ENCODE results near the gene XRCC2.

The XRCC2 gene

DNA sequence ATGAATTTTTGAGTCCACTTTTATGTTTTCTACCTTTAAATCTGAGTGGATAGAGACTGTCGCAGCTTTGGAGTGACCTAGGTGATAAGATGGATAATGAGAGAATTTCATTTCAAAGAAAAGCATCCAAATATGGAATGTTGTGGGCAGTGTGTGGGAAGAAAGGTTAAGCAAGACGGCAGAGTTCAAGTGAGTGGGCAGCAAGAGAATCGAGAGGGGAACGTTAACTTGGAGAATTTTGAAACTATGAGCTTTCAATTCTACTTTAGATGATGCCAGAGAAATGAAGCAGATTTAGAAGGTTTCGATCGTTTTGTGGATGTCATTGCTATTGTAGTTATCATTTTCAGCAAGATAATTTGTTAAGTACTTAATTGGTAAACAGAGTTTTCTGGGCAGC lies 73.0 kb downstream of the XRCC2 start:
- TF ChIP-seq, protein P1, sequence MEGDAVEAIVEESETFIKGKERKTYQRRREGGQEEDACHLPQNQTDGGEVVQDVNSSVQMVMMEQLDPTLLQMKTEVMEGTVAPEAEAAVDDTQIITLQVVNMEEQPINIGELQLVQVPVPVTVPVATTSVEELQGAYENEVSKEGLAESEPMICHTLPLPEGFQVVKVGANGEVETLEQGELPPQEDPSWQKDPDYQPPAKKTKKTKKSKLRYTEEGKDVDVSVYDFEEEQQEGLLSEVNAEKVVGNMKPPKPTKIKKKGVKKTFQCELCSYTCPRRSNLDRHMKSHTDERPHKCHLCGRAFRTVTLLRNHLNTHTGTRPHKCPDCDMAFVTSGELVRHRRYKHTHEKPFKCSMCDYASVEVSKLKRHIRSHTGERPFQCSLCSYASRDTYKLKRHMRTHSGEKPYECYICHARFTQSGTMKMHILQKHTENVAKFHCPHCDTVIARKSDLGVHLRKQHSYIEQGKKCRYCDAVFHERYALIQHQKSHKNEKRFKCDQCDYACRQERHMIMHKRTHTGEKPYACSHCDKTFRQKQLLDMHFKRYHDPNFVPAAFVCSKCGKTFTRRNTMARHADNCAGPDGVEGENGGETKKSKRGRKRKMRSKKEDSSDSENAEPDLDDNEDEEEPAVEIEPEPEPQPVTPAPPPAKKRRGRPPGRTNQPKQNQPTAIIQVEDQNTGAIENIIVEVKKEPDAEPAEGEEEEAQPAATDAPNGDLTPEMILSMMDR (IDR thresholded peaks at IDR 0.05; ENCODE audit: borderline replicate concordance, control extremely low read depth, extremely low read depth, insufficient read depth, missing control alignments), result no peak
- in situ Hi-C loops (cut with MboI; ENCODE audit: low sequenced_read_pairs, unreplicated experiment), result no loop called here
- no peak for DNase-seq (ENCODE audit: low spot score)

DNA sequence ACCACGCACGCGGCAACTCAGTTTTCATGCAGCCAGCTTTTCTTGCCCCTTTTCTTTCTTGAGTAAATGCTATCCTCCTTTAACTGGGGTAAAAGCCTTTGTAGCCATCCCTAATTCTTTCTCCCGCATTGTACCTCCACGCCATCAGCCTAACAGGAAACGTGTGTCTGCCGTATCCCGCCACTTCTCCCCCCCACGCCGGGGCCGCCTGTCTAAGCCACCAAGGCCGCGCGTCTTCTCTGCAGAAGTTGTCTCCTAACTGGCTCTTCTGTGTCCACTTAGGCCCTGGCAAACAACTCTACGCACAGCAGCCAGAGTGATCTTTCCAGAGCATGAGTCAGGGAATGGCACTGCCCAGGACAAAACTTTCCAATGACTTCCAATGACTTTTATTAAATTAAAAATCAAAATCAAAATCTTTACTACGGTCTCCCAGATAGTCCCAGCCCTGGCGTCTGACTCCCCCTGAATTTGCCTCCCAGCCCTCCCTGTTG lies 74.6 kb downstream of the XRCC2 start:
- DNase-seq (ENCODE audit: low spot score), result no peak
- in situ Hi-C loops (cut with MboI; ENCODE audit: low sequenced_read_pairs, unreplicated experiment), result no loop called here
- TF ChIP-seq, protein P1 (IDR thresholded peaks at IDR 0.05; ENCODE audit: borderline replicate concordance, control extremely low read depth, extremely low read depth, insufficient read depth, missing control alignments), result no peak

DNA sequence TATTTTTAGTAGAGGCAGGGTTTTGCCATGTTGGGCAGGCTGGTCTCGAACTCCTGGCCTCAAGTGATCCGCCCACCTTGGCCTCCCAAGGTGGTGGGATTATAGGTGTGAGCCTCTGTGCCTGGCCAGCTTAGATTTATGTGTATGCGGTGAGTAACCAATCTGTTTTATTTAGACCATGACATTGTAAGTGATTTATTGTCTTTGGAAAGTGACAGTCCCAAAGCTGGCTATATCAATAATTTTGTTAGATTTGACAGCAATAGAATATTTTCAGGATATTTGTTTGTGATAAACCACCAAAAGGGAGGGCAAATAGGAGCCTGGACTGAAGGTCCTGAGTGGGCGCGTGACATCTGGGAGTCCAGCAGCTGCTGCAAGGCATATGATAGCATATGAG lies 75.7 kb downstream of the XRCC2 start:
- in situ Hi-C loops (cut with MboI; ENCODE audit: low sequenced_read_pairs, unreplicated experiment), result no loop called here
- TF ChIP-seq, protein P1 (IDR thresholded peaks at IDR 0.05; ENCODE audit: borderline replicate concordance, control extremely low read depth, extremely low read depth, insufficient read depth, missing control alignments), result no peak
- no peak for DNase-seq (ENCODE audit: low spot score)

DNA sequence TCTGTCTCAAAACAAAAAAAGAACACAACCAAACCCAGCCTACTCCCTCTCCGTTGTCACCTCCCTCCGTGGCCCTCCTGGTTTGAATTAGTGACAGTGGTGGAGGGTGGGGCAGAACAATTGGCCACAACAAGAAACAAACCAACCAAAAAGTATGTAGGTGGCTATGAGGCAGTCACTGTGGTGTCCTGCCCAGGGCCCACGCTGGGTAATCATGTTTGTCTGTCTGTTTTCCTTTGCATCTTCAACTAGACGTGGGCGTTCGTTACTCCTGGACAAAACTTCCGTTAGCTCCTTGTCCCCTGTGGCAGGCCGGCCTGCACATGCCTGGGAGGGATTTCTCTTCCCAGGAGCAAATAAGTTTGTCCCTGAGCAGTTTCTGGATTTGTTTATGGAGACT lies 78.4 kb downstream of the XRCC2 start:
- TF ChIP-seq, protein P1 (IDR thresholded peaks at IDR 0.05; ENCODE audit: borderline replicate concordance, control extremely low read depth, extremely low read depth, insufficient read depth, missing control alignments), result no peak
- in situ Hi-C loops (cut with MboI; ENCODE audit: low sequenced_read_pairs, unreplicated experiment), result no loop called here

DNA sequence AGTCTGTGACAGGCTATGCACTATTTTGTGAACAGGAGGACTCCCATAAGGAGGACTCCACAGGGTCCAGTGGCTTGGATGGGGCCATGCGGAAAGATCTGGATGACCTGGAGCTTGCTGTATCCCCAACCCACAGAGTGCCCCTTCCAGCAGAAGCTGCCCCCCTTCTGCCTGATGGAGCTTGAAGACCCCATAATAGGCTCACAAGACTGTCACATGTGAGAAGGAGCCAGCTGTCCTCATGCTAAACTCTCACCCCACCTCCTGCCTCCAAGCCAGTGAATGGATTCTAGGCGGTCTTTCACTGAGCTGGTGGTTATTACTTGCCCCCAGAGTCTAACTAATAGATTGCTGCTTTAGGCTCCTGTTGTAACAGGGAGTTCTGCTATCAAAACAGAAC lies 79.1 kb downstream of the XRCC2 start:
- TF ChIP-seq, protein P1 (IDR thresholded peaks at IDR 0.05; ENCODE audit: borderline replicate concordance, control extremely low read depth, extremely low read depth, insufficient read depth, missing control alignments), result no peak
- in situ Hi-C loops (cut with MboI; ENCODE audit: low sequenced_read_pairs, unreplicated experiment), result no loop called here
- DNase-seq (ENCODE audit: low spot score), result no peak

More for the DNA sequence above, 78.4 kb downstream of the XRCC2 start:
- DNase-seq (ENCODE audit: low spot score), result no peak

All from GM13976 (cell line).